Motor neuron (in vitro differentiated cells): ENCODE data around the gene SLC25A13. TPM values are rescaled to one million over a fixed set of nuclear protein-coding genes. Genes with fewer than 3 reads are reported as not detected.
A peak's percentile ranks its signal among the peaks of the same experiment; 100 is the strongest.

Experiments used
- ATAC-seq, 8 experiments: fragments of 200-7000 bp; cut with Tn5 transposase; replicated peaks in 6 of 8; 2 replicates each; pipeline ENCODE4 v1.8.0; 2021; ENCODE audit warnings: mild to moderate bottlenecking in 8 of 8, moderate library complexity in 8 of 8
- H3K27ac ChIP-seq, 2 donors: fragments of 250-450 bp; sonication (Bioruptor Pico); 2 replicates each; pipeline ENCODE4 v1.9.0; 2021; ENCODE audit warnings: antibody characterized with exemption in 2 of 2, mild to moderate bottlenecking in 2 of 2, moderate library complexity in 1 of 2
- H3K4me1 ChIP-seq, 2 donors: fragments of 250-450 bp; sonication (Bioruptor Pico); replicated peaks in 1 of 2; 2 replicates each; pipeline ENCODE4 v1.6.1; 2021; ENCODE audit warnings: antibody characterized with exemption in 2 of 2, mild to moderate bottlenecking in 2 of 2, moderate library complexity in 1 of 2
- H3K4me3 ChIP-seq, 5 donors: fragments of 250-450 bp; sonication (Bioruptor Pico); 2 replicates each; pipeline ENCODE4 v1.9.0; 2021; ENCODE audit warnings: antibody characterized with exemption in 5 of 5, mild to moderate bottlenecking in 5 of 5, moderate library complexity in 4 of 5
- WGBS, 10 experiments: fragments of 450-650 bp; shearing (Covaris generic); methylation state at CpG; one replicate each; pipeline ENCODE4 v1.0.0; 2022; 5-methylcytosine and 5-hydroxymethylcytosine counted together
- in situ Hi-C, 9 experiments: fragments of 400-800 bp; cut with MboI; loops; one replicate each; pipeline ENCODE4 v1.15.0; 2021; ENCODE audit warnings: low sequenced_read_pairs in 9 of 9, low pct_unique_long_range_greater_than_20kb in 2 of 9; ENCODE audit not compliant: unreplicated experiment in 9 of 9
- total RNA-seq, 8 experiments: library from RNA; unstranded; fragments of 300-600 nt; gene quantifications; 2 replicates each; pipeline versions ENCODE4 v1.2.3 to v1.2.4, GENCODE V29; 2022

The SLC25A13 gene
- total RNA-seq, 8 experiments from 2014 or later = 18.1 to 46.9 (median 29.1) TPM

DNA sequence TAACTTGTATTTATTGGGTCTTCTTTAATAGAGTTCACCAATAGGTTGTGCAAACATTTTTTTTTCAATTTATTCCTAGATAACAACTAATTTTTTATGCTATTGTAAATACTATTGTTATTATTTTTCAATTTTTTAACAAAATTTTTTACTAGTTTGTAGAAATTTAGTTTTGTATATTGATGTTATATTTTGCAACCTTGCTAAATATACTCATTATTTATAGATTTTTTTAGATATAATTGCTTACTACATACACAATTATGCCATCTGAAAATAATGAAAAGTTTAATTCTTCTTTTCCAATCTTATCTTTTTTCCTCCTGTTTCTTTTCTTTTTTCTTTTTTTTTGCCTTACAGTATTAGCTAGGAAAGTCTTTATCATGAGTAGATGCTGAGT is 216.9 kb downstream of the SLC25A13 start:
- Histone ChIP-seq H3K4me3 (no peak overlapping the region), H3K4me1 (no peaks in the 10 kb centered on the region), H3K27ac (no peak overlapping the region)
- in situ Hi-C loops = no loop called here
- ATAC-seq = no peak

DNA sequence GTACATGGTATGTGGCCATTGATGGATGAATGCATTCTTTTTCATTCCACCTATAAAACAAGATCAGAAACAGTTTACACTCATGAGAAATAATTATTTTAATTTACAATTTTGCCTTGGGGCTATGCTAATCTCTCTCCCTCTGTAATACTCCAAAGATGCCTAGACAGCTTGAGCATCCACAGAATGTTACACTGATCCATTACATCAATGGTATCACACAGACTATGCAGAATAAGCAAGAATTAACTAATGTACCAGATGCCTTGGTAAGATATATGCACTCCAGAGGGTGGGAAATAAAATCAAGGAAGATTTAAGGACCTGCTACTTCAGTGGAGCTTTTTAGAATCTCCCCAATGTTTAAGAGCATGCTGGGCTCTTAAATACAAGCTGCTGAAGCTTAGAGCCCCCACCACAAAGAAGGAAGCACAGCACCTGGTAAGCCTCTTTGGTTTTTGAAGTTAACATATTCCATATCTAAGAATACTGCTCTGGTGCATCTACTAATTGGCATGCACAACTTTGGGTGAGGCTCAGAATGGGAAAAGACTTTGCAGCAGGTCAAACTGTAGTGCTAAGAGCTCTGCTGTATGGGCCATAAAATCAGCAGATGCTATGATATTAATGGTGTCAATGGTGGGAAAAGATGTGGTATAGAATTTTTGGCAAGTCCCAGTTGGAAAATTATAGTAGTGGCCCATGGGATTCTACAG is 219.6 kb downstream of the SLC25A13 start:
- in situ Hi-C loops = no loop called here
- Histone ChIP-seq H3K4me3 (no peak overlapping the region), H3K4me1 (no peaks in the 10 kb centered on the region), H3K27ac (no peak overlapping the region)
- peak in 3 of 8 experiments; percentile 67 to 81 (median 69) for ATAC-seq

DNA sequence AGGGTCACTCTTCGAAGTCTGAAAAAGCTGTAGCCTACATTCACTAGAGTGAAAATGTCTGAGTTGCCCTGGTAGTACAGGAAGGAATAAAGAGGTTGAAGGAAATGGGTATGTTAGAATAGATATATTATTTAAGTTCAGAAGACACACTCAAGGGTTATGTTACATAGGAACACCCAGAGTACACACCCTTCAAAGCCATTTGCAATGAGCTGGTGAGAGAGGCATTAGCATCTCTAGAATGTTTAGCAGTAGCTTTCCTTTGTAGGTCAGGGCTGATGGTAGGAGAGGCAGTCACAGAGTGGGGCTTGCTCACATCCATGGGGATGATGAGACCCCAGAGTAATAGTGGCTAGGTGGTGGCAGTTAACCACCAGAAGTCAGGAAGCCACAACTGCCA is 221.2 kb downstream of the SLC25A13 start:
- Histone ChIP-seq H3K27ac (no peak overlapping the region), H3K4me3 (no peak overlapping the region), H3K4me1 (no peaks in the 10 kb centered on the region)
- 0 to 57% (median 0%) methylated on average over 1 of the region's 1 CpG; no CpG with 5 or more reads in 5 of the 10 experiments for WGBS, 10 experiments
- ATAC-seq = peak in 3 of 8 experiments; percentile 80 to 90 (median 87)
- in situ Hi-C loops = no loop called here

DNA sequence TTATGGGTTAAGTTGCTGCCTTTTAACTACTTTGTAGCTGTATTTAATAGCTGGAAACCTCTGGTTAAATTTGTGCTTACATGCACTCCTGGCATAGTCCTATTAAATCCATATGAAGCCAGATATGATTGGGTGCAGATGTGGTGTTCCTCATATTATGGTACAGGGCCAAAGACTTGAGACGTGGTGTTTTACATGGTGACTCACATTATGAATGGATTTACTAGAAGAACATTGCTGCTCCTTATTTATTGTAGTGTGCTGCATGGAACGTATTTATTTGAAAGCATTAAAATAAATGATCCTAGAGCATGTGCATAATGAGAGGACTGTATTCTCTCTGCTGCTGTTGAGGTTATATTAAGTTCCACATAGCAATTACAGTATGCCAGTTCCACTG is 224.1 kb downstream of the SLC25A13 start:
- H3K27ac ChIP-seq = no peak overlapping the region
- in situ Hi-C loops = no loop called here
- WGBS, 10 experiments = 0 to 100% (median 60%) methylated on average over 1 to 2 of the region's 2 CpGs; no CpG with 5 or more reads in 1 of the 10 experiments
- no peak overlapping the region for H3K4me3 ChIP-seq
- peak in 2 of 8 experiments; percentile 60 to 69 for ATAC-seq
- no peaks in the 10 kb centered on the region for H3K4me1 ChIP-seq

DNA sequence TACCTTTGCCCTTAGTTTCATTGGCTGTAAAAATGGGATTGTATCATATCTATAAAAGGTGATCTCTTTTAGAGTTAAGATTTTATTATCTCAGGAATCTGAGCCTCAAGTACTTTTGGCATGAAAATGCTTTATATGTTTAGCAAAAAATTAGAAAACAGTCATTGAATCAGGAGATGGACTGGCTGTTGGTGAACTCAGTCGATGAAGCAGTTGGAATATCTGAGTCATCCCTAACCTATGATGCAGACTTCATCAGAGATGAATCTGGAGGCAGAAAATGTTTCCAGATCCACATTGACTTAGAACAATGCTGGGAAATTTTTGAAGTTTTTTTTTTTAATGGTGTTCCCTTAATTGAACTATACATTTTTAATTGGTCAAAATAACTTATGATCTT is 228.5 kb downstream of the SLC25A13 start:
- ATAC-seq = peak in 3 of 8 experiments; percentile 61 to 85 (median 66)
- Histone ChIP-seq H3K4me3 (no peak overlapping the region), H3K4me1 (no peaks in the 10 kb centered on the region), H3K27ac (no peak overlapping the region)
- WGBS, 10 experiments = 0 to 100% (median 53%) methylated on average over 1 of the region's 1 CpG; no CpG with 5 or more reads in 2 of the 10 experiments
- in situ Hi-C loops = no loop called here

DNA sequence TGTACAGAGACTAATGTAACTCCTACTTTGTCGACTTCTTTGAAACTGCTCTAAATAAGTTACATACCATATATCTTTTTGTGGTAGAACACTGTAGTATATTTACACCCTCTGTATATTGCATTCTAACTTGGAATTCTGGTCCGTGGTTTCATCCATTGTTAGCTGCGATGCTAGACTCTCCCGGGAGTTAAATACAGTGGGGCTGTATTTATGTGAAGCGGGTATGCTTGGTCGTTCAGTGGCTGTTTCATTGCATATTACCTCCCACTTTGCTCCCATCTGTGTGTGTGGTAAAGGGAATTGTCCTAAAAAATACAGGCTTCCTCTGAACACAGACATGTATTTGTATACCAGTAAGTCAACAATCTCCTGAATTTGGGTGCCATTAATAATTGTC is 231.1 kb downstream of the SLC25A13 start:
- H3K4me3 ChIP-seq = no peak overlapping the region
- WGBS, 10 experiments = 74 to 100% (median 89%) methylated on average over 1 to 6 of the region's 6 CpGs; no CpG with 5 or more reads in 1 of the 10 experiments
- no peak overlapping the region for H3K27ac ChIP-seq
- no peaks in the 10 kb centered on the region for H3K4me1 ChIP-seq
- in situ Hi-C loops = no loop called here
- no peak for ATAC-seq

DNA sequence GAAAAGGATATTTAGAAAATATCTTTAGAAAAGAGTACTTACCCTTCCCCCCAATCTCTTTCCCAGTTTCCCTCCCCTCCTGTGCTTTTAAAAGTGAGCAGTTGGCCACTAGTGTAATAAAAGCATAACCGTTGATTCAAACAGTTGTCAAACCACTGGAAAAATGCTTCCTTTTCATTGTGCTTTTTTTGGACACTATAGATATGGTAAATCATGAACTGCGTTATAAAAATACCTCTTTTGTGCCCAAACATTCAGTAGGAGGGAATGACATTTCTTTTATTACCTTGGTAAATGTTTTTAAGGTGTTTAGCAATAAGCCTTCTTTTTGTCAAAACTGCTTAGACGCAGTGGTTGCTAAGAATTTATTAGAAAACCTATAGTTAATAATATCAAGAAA is 232.4 kb downstream of the SLC25A13 start:
- 46 to 100% (median 88%) methylated on average over 1 to 3 of the region's 3 CpGs; no CpG with 5 or more reads in 1 of the 10 experiments for WGBS, 10 experiments
- H3K4me3 ChIP-seq = no peak overlapping the region
- no peak for ATAC-seq
- H3K4me1 ChIP-seq = no peaks in the 10 kb centered on the region
- no peak overlapping the region for H3K27ac ChIP-seq
- in situ Hi-C loops = no loop called here

DNA sequence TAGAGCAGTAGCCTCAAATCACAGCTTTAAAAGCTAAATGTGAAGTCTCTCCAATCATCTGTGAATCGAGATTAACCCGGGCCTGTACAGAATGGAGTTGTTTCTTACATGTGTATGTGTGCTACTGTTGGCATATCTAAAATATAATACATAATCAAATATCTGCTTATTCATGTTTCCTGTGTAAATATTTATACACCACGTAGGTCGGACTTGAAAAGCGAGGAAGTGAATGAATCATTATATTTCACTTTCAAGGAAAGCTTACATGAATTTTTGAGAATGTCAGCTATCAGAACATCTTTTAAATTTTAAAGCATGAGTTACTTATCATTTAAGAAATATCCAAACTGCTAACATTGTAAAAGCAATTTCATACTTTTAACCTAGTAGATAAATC is 233.3 kb downstream of the SLC25A13 start:
- no peak overlapping the region for H3K27ac ChIP-seq
- no peaks in the 10 kb centered on the region for H3K4me1 ChIP-seq
- in situ Hi-C loops = no loop called here
- ATAC-seq = peak in 3 of 8 experiments; percentile 55 to 98 (median 84)
- WGBS, 10 experiments = 15 to 98% (median 89%) methylated on average over 2 to 5 of the region's 5 CpGs
- no peak overlapping the region for H3K4me3 ChIP-seq

DNA sequence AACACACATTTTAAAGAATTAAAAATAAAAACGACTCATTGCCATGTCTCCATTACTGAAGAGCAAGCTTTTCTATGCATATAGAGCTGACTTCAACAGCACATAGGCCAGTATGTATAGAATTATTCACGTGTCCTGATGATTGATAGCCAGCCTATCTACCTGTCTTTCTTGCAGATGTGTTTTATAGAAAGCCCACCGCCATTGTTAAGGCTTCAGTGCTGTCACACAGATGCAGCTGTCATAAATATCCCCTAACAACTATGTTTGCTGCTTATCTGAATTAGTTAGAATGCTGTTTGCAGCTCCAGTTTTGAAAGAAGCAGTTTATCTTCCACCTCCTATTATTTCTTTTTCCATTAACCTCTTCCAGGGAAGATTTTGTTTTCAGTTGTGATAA is 235.9 kb downstream of the SLC25A13 start:
- Histone ChIP-seq H3K27ac (no peak overlapping the region), H3K4me3 (no peak overlapping the region), H3K4me1 (no peaks in the 10 kb centered on the region)
- no peak for ATAC-seq
- in situ Hi-C loops = no loop called here
- WGBS, 10 experiments = 42 to 81% (median 70%) methylated on average over 1 to 3 of the region's 3 CpGs; no CpG with 5 or more reads in 3 of the 10 experiments

DNA sequence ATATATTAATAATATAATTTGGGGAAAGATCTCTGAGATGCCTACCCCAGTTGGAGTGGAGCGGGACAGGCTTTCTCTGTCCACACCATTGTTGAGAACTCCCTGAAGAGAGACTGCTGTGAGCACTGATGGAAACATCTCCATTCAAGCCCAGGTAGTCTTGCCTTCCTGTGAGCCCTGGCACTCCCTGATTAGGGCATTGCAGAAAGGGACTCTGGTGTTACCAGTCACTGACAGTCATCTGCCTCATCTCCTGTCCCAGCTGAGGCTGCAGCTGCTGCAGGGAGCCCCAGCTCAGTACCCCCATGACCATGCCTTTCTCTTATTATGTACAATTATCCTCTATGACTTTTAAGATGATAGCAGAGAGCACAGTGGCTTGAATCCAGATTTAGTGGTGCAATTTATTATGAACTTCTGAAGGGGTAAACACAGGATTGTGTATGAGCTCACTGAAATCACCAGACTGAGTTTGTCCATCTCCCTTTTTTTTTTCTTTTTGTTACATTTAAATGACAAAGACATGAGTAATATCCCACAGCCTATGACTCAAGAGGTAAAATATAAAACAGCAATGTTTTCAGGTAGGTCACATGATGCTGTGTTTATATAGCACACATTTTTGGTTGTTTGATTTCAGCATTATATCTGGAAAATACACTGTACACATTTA is 236.9 kb downstream of the SLC25A13 start:
- WGBS, 10 experiments = 100% methylated on average over 1 of the region's 1 CpG; no CpG with 5 or more reads in 8 of the 10 experiments
- no peaks in the 10 kb centered on the region for H3K4me1 ChIP-seq
- peak in 6 of 8 experiments; percentile 23 to 67 (median 55) for ATAC-seq
- in situ Hi-C loops = no loop called here
- H3K27ac ChIP-seq = no peak overlapping the region
- H3K4me3 ChIP-seq = no peak overlapping the region

DNA sequence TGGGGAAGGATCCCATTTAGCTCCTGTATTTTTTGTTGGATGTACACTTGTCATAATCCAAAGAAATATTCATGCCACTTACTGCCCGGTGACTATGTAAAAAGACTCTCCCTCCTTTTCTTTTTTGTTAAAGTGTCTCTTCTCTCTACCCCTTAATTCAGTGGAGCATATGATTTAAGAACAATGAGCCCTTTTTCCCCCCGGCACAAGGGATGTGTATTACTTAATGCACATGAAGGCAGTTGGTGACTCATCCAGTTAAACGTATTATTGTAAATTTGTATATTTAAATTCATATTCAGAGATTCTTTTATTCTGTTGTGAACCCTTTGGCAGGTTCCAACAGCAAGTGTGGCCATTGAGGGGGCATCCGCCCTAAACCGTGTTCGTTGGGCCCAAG is 241.9 kb downstream of the SLC25A13 start:
- in situ Hi-C loops = no loop called here
- peak in 2 of 8 experiments; percentile 7 to 54 for ATAC-seq
- Histone ChIP-seq H3K4me1 (no peaks in the 10 kb centered on the region), H3K4me3 (no peak overlapping the region), H3K27ac (no peak overlapping the region)
- WGBS, 10 experiments = 0 to 76% (median 43%) methylated on average over 2 to 6 of the region's 6 CpGs; no CpG with 5 or more reads in 1 of the 10 experiments

DNA sequence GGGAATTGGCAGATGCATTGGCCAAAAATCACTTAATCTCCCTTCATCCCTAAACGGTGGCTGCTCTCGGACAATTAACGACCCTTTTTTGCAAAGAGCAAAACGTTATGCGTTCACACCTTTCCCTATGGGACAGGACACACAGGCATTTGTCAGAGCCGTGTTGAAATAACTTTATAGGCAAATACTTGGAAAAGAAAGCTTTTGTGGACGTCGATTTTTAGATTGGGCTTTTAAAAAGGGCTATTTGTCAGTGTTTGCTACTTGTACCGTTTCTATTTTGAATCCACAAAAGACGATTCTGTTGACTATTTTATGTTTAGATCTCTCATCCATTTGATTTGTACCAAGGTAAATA is 245.6 kb downstream of the SLC25A13 start:
- 10 to 47% (median 18%) methylated on average over 2 to 10 of the region's 10 CpGs for WGBS, 10 experiments
- in situ Hi-C loops = loop anchor here in 3 of 9 experiments (10.0 kb wide), 2 partner anchors 162 to 948 kb away; partner anchors contain the start of gene DLX5 (in 2 of the 3)

DNA sequence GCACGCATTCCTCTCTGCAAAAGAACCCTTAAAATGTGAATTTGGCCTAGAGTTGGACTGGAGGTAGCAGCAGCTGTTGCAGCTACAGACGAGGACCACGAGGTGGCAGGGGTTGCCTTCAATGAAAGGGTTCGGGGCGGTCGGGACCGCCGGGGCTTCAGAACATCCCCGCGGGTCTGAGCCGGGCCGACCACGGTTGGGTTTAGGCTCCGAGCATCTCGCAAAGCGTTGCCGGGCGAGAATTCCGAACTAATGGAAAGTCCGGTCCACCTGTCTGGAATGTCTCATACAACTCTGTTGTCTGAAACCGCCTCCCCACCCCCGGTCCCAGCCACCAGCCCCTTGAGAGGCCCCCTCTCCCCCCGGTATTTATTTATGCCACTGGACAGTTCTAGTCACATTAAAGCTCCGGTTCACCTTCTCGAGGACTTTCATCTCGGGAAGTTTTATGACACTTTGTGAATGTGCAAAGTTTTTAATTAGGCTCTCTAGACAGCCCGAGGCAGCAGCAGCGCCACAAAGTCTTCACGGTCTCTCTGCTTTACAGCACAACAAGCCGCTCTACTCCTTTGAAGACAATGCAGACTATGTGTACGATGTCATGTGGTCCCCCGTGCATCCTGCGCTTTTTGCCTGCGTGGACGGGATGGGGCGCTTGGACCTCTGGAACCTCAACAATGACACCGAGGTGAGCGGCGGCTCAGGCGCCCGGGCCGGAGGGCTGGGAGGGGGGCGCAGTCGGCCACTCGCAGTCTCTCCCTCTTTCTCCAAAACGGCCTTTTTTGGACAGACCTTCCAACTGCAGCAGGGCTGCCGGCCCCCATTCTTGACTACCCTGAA is 246.2 kb downstream of the SLC25A13 start:
- in situ Hi-C loops = loop anchor here in 3 of 9 experiments (10.0 kb wide), 2 partner anchors 161 to 949 kb away; partner anchors contain the start of gene DLX5 (in 2 of the 3)
- peak; percentile 90 to 97 (median 94) for ATAC-seq
- Histone ChIP-seq H3K27ac (no peak overlapping the region), H3K4me1 (no peaks in the 10 kb centered on the region), H3K4me3 (peak overlapping the region; percentile 34 to 52 (median 42))
- WGBS, 10 experiments = 0 to 10% (median 0%) methylated on average over 1 to 15 of the region's 47 CpGs; no CpG with 5 or more reads in 1 of the 10 experiments

More for the DNA sequence above, 245.6 kb downstream of the SLC25A13 start:
- Histone ChIP-seq H3K4me3 (peak overlapping the region; percentile 34 to 52 (median 42)), H3K4me1 (no peaks in the 10 kb centered on the region), H3K27ac (no peak overlapping the region)
- no peak for ATAC-seq
